Fibroblast of skin of left quadriceps (primary cell): ENCODE measurements around the gene SUCO.
A peak's percentile ranks its signal among the peaks of the same experiment; 100 is the strongest.
"Not testable (repeated sequence)": the region's sequence is repeated elsewhere in the genome, so short reads cannot be mapped to it uniquely, and the experiment has no call there.

Experiments used
- DNase-seq, 2 experiments: peaks; one replicate each; pipeline ENCODE4 v3.0.0-alpha.2; 2013; ENCODE audit warnings: low read depth in 2 of 2

Gene SUCO, protein sequence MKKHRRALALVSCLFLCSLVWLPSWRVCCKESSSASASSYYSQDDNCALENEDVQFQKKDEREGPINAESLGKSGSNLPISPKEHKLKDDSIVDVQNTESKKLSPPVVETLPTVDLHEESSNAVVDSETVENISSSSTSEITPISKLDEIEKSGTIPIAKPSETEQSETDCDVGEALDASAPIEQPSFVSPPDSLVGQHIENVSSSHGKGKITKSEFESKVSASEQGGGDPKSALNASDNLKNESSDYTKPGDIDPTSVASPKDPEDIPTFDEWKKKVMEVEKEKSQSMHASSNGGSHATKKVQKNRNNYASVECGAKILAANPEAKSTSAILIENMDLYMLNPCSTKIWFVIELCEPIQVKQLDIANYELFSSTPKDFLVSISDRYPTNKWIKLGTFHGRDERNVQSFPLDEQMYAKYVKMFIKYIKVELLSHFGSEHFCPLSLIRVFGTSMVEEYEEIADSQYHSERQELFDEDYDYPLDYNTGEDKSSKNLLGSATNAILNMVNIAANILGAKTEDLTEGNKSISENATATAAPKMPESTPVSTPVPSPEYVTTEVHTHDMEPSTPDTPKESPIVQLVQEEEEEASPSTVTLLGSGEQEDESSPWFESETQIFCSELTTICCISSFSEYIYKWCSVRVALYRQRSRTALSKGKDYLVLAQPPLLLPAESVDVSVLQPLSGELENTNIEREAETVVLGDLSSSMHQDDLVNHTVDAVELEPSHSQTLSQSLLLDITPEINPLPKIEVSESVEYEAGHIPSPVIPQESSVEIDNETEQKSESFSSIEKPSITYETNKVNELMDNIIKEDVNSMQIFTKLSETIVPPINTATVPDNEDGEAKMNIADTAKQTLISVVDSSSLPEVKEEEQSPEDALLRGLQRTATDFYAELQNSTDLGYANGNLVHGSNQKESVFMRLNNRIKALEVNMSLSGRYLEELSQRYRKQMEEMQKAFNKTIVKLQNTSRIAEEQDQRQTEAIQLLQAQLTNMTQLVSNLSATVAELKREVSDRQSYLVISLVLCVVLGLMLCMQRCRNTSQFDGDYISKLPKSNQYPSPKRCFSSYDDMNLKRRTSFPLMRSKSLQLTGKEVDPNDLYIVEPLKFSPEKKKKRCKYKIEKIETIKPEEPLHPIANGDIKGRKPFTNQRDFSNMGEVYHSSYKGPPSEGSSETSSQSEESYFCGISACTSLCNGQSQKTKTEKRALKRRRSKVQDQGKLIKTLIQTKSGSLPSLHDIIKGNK (N-terminal part only)

GRCh38 chr1:172532700-172533512 is at the start of gene SUCO:
Gene SUCO (plus strand): TSS chr1:172533150. CDS start chr1:172533436, 286 bp downstream.
- DNase-seq: peak; percentile 99

DNA sequence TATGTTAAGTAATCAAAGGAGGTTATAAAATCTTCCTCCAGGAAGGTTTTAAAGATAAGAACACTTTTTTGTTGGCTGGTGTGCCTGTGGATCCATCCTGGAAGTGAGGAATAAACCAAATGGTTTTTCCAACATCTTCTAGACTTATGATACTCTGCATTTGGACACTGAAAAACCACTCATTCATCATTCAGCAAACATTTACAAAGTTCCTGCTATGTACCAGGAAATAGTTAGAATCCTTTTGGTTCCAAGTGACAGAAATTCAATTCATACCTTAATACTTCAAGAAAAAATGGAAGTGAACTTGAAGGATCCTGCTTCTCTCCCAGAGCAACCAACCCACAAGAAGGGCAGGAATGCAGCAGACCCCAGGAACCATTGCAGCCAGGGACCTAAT is 49.5 kb upstream of the SUCO start:
- no peak for DNase-seq

DNA sequence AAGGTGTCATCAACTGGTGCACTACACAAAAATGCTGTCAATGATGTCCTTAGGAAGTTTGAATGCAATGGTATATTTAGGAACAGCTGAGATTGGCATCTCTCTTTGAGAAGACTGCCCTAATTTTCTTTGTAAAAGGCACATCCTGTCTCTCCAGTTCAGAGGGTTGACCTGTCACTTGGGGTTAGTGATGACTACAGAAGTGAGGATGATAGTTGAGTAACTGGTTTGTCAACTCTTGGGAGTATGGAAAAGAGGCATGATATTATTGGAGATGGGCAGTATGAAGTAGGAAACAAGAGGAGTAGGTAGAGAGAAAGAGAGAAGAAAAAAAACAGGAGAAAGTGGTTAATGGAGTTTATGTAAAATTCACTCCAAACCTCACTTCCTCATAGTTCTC is 48.7 kb upstream of the SUCO start:
- DNase-seq: no peak

GRCh38 chr1:172485626-172486025 is 47.3 kb upstream of the SUCO start:
- no peak for DNase-seq

- DNase-seq: no peak
These were observed 46.0 kb upstream of the SUCO start for GRCh38 chr1:172486805-172487454.

GRCh38 chr1:172487550-172487949 is 45.4 kb upstream of the SUCO start:
- no peak for DNase-seq

DNA sequence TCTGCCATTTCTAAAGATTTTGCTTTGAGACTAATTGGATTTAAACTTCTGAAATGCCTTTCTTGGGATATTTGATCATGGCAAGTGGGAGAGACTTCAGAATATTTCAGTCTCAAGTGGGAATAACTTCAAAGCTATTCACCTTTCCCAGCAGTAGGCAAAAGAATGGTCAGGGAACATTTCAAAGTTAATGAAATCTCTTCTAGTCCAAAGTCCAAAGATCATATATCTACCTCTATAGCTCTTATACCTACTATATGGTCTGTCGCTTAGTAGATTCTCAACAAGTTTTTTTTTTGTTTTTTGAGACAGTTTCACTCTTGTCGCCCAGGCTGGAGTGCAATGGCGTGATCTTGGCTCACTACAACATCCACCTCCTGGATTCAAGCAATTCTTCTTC is 44.6 kb upstream of the SUCO start:
- DNase-seq: no peak

DNA sequence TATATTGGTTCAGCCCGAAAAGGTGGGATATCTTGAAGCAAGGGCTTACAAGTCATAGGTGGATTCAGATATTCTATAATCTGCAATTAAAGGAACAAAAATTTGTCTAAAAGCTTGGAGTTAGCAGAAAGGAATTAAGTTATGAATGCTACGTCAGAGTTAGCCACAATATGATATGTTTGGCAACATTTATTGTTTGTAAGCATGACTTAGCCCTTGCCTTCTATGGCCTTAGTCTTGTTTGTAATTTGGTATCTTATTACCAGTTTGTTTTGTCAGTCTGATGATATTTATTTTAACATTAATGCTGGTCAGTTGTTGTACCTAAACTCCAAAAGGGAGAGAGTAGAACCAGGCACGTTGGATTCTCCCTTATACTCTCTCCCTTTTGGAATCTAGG is 43.1 kb upstream of the SUCO start:
- DNase-seq: no peak

DNA sequence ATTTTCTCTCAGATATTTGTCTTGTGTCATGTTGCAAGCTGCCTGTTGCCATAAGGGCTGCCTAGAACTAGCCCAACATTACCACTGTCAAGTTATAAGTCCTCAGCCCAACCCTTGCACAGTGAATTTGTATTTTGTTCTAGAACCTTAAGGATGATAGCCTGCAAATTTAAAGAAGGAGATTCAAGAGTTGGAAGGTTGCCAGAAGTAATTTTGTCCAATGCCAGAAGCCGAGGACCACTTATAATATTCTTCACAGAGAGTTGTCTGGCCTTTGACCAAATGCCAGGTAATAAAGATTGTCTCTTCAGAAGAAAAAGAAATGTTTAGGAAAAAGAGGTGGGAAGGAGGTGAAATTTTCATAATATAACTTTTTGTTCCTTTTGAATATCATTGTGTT is 40.5 kb upstream of the SUCO start:
- no peak for DNase-seq

- DNase-seq: no peak
These were observed 38.8 kb upstream of the SUCO start for GRCh38 chr1:172494166-172494565.

GRCh38 chr1:172496127-172496526 is 36.8 kb upstream of the SUCO start:
- DNase-seq: not testable (repeated sequence)

- no peak for DNase-seq
These were observed 36.3 kb upstream of the SUCO start for GRCh38 chr1:172496678-172497077.

GRCh38 chr1:172497230-172497629 is 35.7 kb upstream of the SUCO start:
- DNase-seq: no peak

GRCh38 chr1:172498857-172499256 is 34.1 kb upstream of the SUCO start:
- no peak for DNase-seq

- no peak for DNase-seq
These were observed 33.3 kb upstream of the SUCO start for GRCh38 chr1:172499636-172500141.

GRCh38 chr1:172500207-172500606 is 32.7 kb upstream of the SUCO start:
- no peak for DNase-seq

- no peak for DNase-seq
These were observed 25.2 kb upstream of the SUCO start for GRCh38 chr1:172507741-172508140.

DNA sequence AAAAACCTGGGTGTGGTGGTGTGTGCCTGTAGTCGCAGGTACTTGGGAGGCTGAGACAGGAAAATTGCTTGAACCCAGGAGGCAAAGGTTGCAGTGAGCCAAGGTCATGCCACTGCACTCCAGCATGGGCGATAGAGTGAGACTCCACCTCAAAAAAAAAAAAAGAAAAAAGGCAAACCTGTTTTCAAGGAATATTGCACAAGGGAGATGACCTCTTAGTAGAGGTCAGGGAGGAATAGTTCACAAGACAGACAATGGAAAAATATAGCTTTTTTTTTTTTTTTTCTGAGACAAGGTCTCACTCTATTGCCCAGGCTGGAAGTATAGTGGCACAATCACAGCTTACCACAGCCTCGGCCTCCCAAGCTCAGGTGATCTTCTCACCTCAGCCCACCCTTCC is 22.5 kb upstream of the SUCO start:
- DNase-seq: no peak

DNA sequence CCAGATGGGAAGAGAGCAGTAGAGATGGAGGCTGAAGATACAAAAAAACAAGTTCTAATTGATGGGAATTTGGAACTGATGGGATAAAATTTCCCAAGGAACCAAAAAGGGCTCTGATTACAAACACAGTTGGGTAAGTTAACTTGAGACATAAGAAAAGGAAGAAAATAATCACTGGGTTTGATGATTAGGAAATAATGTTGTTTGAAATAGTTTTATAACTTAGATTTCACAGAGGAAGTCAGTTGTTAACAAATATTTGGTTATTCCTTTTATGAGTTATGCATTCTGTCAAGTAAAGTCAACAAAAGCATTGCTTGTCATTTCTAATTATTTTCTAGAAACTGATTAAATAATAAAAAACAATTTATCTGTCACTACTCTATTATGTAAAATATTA is 20.4 kb upstream of the SUCO start:
- no peak for DNase-seq

- no peak for DNase-seq
These were observed 19.5 kb upstream of the SUCO start for GRCh38 chr1:172513479-172513878.

GRCh38 chr1:172514108-172514507 is 18.8 kb upstream of the SUCO start:
- DNase-seq: no peak
